HG03060 (cell line): ENCODE results near the gene C9orf43.

Experiments
- ATAC-seq: cut with Tn5 transposase; IDR thresholded peaks from one replicate; pipeline ENCODE4 v1.9.1; 2021; ENCODE audit warnings: low read depth, moderate number of reproducible peaks; ENCODE audit not compliant: unreplicated experiment

C9orf43 gene

DNA sequence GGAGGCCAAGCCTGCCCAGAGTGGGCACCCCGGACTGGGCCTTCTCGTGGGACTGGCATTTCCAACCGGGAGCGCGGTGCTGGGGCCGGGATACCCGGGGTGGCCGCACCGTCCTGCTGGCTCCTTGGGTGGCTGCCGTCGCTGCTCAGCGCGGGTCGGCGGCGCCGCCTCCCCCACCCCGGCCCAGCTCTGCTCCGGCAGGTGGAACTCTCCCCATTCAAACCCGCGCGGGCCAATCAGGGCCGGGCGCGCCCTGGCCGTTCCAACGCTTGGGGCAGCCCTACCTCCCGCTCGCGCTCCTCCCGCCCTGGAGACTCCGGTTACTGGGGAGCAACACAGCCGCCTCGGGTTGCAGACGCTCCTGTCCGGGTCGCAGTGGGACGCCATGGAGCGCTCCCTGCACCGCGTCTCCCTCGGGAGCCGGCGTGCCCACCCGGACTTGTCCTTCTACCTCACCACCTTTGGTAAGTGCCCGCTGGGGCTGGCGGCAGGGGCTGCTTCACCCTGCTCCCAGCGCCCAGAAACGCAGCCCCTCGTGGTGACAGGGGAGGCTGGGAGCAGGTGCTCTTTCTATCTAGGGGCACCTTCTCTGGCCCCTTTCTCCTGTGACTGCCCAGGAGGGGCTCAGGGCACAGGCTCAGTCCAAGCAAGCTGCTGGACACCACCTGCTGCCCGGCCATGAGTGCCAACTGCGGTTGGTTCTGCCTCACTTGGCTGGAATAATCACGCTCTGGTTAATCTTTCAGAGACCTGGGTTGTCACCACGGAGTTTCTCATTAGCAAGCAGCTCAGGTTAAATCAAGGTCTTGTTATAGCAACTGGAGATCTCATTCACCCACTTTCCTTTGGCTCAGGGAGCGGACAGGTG is 53.1 kb downstream of the C9orf43 start, which contains the start of gene RGS3:
TSS of gene RGS3 (plus strand) at position 310 of the 868 bp plus-strand sequence. CDS start at position 386, 76 bp downstream.
- ATAC-seq = no peak

DNA sequence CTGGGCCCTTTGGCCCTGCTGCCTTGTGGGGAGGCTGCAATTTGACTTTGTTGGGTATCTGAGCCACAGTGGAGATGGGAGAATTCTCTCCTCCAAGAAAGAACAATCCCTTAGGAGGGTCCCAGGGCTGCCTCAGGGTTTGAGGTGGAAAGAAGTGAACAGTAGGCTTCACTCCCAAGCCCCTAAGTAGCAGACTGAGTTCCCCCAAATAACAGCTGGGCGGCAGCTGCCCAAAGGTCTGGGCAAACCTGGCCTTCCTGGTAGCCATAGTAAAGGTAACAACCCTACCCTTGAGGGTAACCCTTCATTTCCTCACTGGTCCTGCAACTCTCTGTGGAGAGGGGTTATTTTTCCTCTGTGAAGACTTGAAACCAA is 53.7 kb downstream of the C9orf43 start:
- no peak for ATAC-seq

DNA sequence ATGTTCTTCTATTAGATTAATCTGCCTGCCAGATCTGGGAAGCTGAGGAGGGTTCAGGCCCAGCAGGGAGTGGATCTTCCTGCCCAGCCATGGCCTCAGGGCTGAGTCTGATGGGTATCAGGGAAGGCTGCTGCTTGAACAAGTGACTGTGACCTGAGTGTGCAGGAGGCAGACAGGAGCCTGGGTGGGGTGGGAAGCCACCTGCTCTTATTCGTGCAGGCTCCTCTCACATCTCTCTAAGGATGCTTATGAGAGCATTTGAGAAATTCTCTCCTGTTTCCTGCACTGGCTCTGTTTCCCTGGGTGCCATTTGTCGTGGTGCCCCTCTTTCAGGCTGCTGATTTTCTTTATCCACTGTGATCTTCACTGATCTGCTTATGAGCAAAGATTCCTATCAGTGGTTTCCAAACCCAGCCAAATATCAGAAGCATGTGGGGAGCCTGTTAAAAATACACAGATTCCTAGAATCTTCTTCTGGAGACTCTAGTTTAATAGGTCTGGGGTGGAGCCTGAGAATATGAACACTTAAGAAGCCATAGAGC is 55.1 kb downstream of the C9orf43 start:
- ATAC-seq = no peak

DNA sequence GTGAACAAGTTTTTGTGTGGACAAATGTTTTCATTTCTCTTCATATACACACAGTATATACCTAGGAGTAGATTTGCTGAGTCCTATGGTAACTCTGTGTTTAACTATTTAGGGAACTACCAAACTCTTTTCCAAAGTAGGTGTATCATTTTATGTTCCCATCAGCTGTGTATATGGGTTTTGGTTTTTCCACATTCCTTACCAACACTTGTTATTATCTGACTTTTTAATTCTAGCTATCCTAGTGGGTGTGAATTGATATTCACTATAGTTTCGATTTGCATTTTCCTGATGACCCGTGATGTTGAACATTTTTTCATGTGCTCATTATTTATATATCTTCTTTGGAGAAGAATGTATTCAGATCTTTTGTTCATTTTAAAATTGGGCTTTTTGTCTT is 56.6 kb downstream of the C9orf43 start:
- ATAC-seq = no peak

DNA sequence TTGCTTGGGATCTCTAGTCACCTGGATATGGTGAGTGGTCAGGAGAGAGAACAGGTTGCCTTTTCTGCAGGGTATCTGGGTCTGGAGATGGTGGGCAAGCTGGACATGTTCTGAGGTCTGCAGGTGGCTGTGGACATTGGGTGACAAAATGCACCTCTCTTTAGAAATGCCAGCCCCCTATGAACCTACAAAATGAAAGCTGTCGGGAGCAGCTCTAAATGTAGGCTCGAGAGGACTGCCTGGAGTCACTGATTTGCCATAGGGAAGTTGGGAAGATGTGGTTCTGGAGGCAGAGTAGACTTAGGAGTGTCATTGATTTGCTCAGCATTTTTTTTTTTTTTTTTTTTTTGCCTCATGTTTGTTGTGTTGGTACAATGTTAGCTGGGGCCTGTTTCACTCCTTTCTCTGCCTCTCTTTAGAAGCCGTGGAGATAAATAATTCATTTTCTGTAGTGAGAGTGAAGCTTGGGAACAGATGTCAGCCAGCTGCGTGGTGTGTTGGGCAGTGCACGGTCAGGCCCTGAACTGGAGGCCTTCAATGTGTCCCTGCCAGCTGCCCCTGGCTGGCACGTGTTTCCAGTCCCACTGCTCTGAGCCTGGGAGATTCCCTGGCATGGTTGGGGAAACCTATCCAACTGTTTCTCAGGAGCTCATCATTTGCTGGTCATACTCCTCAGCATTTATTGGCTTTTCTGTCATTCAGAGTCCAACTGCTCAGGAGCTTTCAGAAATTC is 58.3 kb downstream of the C9orf43 start:
- no peak for ATAC-seq

DNA sequence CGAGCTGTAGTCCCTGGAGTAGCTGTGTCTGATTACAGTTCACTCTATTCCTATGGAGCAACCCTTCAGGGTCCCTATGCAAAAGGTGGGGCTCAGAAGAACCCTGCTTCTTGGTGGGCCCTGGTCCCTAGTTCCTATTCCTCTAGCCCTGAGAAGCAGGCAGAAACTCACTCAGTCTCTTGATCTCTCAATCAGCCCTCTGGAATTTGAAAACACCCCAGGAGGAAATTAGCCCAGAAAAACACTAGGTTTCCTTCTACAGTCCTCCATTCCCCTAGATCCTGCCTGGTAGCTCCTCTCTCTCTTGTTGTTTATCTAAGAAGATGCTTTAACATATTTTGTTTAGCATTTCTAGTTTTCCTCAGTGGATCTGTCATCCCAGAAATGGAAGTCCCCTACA is 60.6 kb downstream of the C9orf43 start:
- no peak for ATAC-seq

DNA sequence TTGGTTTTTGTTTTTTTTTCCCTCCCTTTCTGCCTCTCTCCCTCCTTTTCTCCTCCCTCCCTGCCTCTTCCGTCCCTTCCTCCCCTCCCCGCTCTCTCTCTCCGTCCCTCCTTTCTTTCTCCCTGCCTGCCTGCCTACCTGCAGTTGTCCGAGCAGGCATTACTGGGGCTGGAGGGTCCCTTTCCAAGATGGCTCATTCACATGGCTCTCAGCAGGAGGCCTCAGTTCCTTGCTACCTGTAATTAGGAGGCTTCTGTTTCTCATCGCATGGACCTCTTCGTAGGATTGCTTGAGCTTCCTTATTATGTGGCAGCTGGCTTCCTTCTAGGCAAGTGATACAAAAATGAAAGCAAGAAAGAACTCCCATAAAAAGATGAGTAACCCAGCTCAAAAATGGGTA is 61.0 kb downstream of the C9orf43 start:
- no peak for ATAC-seq

DNA sequence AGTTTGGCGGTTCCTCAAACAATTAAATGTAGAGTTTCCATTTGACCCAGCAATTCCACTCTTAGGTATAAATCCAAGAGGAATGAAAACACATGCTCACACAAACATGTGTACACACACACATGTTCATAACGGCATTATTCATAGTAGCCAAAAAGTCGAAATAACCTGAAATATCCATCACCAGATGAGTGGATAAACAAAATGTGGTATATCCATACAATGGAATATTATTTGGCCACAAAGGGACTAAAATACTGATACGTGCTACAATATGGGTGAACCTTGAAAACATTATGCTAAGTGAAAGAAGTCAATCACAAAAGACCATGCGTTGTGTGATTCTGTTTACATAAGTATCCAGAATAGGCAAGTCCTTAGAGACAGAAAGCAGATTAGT is 61.7 kb downstream of the C9orf43 start:
- ATAC-seq = no peak

DNA sequence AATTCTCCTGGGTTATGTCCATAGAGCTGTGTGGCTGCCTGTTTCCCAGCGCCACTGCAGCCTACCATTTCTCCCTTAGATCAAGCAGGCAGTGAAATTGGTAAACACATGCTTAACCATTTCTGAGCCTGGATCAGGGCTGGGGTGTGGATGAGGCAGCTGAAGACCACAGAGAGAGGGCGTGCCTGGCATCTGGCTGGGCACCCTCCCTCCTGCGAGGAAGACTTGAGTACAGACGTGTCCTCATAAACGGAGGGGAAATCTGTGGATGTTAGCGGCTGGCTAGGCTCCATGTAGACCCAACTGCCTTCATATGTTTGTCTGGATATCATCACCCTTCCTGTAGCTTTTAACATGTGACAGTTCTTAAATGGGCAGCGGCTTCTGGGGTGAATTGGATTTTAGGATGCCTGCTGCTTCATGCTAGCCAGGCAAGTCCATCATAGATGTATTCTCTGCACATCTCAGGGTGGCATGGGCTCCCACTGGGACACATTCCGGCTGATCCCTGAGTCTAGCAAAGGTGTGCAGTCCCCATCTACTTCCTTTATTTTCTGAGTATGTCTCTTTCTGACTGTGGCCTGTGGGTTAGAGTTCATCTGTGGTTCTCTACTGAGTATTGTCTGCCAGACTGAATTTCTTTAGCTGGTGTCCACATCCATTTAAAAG is 63.9 kb downstream of the C9orf43 start:
- ATAC-seq = no peak

DNA sequence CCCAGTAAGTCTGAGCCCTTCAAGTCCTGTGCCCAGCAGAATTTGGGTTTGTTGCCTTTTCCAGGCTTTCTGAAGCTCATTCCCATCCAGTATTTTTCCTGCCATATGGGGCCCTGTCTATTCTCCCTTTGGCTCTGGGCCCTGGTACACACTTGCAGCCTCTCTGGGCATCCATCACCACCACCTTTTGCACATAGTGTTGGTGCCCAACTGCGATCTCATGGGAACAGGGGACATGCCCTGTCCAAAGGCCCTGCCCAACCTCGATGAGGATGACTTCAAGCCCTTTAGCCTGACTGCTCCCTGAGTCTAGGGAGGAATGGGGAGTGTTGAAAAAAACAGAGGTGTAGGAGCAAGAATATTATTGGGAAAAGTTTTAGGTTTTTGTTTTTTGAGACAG is 64.5 kb downstream of the C9orf43 start:
- ATAC-seq = no peak

DNA sequence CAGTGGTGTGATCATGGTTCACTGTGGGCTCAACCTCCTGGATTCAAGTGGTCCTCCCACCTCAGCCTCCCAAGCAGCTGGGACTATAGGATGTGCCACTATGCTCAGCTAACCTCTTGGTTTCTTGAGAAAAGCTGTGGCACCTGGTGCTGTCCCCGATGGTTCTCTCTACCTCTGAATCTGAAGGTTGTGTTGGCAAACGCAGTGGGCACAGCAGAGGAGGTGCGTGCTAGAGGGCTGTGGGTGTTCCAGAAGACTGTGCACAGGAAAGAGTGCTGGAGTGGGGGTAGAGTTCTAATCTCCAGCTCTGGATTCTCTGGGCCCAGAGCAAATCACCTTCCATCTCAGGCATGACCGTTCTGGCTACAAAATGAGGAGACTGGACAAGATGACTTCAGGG is 65.4 kb downstream of the C9orf43 start:
- ATAC-seq = no peak

DNA sequence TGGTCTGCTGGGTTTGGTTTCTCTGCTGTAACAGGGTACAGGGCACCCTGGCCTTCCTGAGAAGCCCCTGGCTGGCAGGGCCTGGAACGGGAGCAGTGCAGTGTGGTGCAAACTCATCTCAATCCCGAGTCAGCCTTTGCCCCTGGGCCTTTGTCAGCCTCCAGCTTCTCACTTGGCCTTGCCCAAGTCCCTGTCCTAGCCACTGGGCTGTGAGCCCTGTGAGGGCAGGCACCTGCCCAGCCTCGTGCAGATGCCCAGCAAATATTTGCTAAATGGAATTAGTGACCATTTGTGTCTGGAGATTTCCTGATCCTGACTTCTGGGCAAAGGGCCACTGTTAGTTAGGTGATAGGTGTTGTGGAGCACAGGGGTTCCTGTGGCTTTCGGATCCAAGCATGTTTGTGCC is 66.0 kb downstream of the C9orf43 start:
- no peak for ATAC-seq

DNA sequence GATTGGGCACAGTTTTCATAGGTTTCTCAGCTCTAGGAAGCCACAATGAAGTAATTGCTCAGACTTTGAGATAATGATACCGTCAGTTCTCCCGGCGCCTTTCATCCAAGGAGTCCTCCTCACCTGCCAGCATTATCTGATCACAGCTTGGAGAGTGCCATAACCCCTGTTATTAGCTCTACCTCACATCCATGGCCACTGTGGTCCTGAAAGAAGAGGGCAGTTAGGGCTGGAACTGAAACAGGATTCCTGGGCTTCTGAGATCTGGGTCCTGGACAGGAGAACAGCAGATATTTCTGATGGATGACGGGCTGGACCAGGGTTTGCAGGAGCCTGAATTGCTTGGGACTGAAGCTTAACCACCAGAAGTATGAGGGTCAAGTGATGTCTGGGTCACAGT is 66.5 kb downstream of the C9orf43 start:
- no peak for ATAC-seq

DNA sequence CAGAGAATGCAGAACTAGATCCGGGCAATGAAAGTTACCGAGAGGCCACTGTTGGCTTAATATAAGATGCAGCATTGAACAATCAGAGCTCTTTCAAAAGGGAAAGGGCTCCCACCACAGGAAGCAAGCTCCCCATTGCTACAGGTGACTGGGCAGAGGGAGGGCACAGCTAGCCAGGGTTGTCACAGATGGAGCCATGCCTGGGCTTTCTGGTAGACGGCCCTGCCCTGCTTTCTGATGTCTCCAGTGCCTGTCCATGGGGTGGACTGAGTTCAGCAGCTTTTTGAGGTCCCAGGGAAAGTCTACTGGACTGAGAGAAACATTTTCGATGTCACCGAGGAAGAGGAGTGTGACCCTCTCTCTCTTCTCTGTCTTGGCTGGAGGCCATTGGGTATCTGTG is 67.1 kb downstream of the C9orf43 start:
- no peak for ATAC-seq

DNA sequence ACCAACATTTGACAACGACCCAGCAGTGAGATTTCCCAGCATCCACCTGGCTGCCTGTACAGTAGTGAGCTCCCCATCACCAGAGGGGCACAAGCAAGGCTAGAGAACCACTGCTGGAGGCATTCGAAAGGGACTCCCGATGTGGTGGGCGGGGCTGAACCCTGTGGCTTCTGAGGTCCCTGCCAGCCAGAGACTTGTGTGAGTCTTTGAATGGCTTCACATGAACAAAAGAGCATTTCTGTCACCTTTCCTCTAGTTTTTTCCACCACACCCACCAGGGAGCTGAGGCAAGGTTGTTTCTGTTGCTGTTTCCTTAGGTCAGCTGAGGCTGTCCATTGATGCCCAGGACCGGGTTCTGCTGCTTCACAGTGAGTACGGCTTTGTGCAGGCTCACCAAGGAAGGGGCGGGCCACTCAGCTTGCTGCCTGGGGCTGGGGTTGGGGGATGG is 68.7 kb downstream of the C9orf43 start:
- ATAC-seq = no peak
